K562 (cell line): ENCODE measurements around the gene KDM2B. TPM values are rescaled to one million over a fixed set of nuclear protein-coding genes. Genes with fewer than 3 reads are reported as not detected.
A peak's percentile ranks its signal among the peaks of the same experiment; 100 is the strongest.

Experiments used
- CBX1 ChIP-seq: sonication (generic); IDR thresholded peaks from 2 replicates; pipeline ENCODE4 v1.6.1; 2016; ENCODE audit warnings: antibody characterized with exemption, low read depth, mild to moderate bottlenecking
- ETS2 ChIP-seq: IDR thresholded peaks from 2 replicates; pipeline ENCODE4 v1.6.1; 2016; ENCODE audit warnings: borderline replicate concordance, missing genetic modification characterization, mild to moderate bottlenecking, moderate library complexity, missing compliant biosample characterization; ENCODE audit not compliant: poor library complexity, severe bottlenecking
- HDAC1 ChIP-seq, 2 experiments: fragments of 450-650 bp; IDR thresholded peaks; 2 replicates each; pipeline ENCODE4 v1.6.1; 2016 to 2017; ENCODE audit warnings: inconsistent platforms in 1 of 2, mild to moderate bottlenecking in 1 of 2, moderate library complexity in 1 of 2
- HMBOX1 ChIP-seq: sonication (generic); IDR thresholded peaks from 2 replicates; pipeline ENCODE4 v1.6.1; 2016
- MAZ ChIP-seq, 2 experiments: fragments of 450-650 bp in 1 of 2; sonication (generic) in 1 of 2; formaldehyde crosslinking; IDR thresholded peaks in 1 of 2; conservative IDR thresholded peaks in 1 of 2; 2 replicates each; pipeline versions ENCODE4 v1.4.0 to v1.5.0; 2020; ENCODE audit warnings: mild to moderate bottlenecking in 1 of 2, missing genetic modification reagents in 1 of 2
- MXD1 ChIP-seq: fragments of 250-450 bp; sonication (Bioruptor Pico); IDR thresholded peaks from 2 replicates; pipeline ENCODE4 v1.8.0; 2021; ENCODE audit warnings: borderline replicate concordance, mild to moderate bottlenecking, moderate library complexity; ENCODE audit not compliant: poor library complexity, severe bottlenecking
- NR2C2 ChIP-seq, 2 experiments: fragments of 200-800 bp in 1 of 2; sonication (Bioruptor generic) in 1 of 2; sonication (generic) in 1 of 2; formaldehyde crosslinking in 1 of 2; IDR thresholded peaks; 2 replicates each; pipeline versions ENCODE4 v1.6.1 to v1.8.0; 2016 to 2022; ENCODE audit warnings: mild to moderate bottlenecking in 1 of 2, missing compliant biosample characterization in 1 of 2, missing genetic modification characterization in 1 of 2, missing genetic modification reagents in 1 of 2
- POLR2B ChIP-seq: fragments of 450-650 bp; IDR thresholded peaks from 2 replicates; pipeline ENCODE4 v1.6.1; 2018; ENCODE audit warnings: low read depth; ENCODE audit not compliant: partially characterized antibody
- SIN3A ChIP-seq, 2 experiments: fragments of 150-350 bp in 1 of 2; IDR thresholded peaks; 2 replicates each; pipeline ENCODE4 v1.6.1; 2011 to 2016; ENCODE audit warnings: borderline replicate concordance in 2 of 2, low read depth in 2 of 2, low read length in 2 of 2, mild to moderate bottlenecking in 2 of 2, moderate library complexity in 2 of 2; ENCODE audit not compliant: control insufficient read depth in 1 of 2
- SMAD2 ChIP-seq: fragments of 150-350 bp; IDR thresholded peaks from 2 replicates; pipeline ENCODE4 v1.6.1; 2014; ENCODE audit warnings: low read depth, mild to moderate bottlenecking, low read length
- SP2 ChIP-seq: IDR thresholded peaks from 2 replicates; pipeline ENCODE4 v1.6.1; 2011; ENCODE audit warnings: mild to moderate bottlenecking, low read depth, low read length, moderate library complexity; ENCODE audit not compliant: poor library complexity, severe bottlenecking; ENCODE audit errors: extremely low read depth
- ZBTB43 ChIP-seq: sonication (generic); formaldehyde crosslinking; IDR thresholded peaks from 2 replicates; pipeline ENCODE4 v1.8.0; 2023; ENCODE audit warnings: mild to moderate bottlenecking, missing genetic modification reagents
- ZKSCAN1 ChIP-seq: fragments of 150-350 bp; IDR thresholded peaks from 2 replicates; pipeline ENCODE4 v1.6.1; 2016; ENCODE audit warnings: low read depth, low read length
- ZNF133 ChIP-seq: fragments of 250-450 bp; sonication (Bioruptor Pico); IDR thresholded peaks from 2 replicates; pipeline ENCODE4 v1.4.0; 2020; ENCODE audit warnings: mild to moderate bottlenecking
- ZNF644 ChIP-seq: fragments of 200-800 bp; sonication (Bioruptor generic); IDR thresholded peaks from 2 replicates; pipeline ENCODE4 v1.6.1; 2016; ENCODE audit warnings: low read depth, missing genetic modification characterization, missing compliant biosample characterization
- ZNF668 ChIP-seq: fragments of 250-450 bp; sonication (Bioruptor Pico); IDR thresholded peaks from 2 replicates; pipeline ENCODE4 v1.8.0; 2022; ENCODE audit warnings: mild to moderate bottlenecking, inconsistent platforms
- polyA plus RNA-seq, 8 experiments: library from polyadenylated mRNA; depleted of rRNA in 4 of 8; stranded (reverse) in 5 of 8; unstranded in 3 of 8; fragments of >200 nt; fragmentation: Nextera tagmentation in 2 of 8; fragmentation: Illumina TruSeq in 1 of 8; extraction: Ambion mirVana in 2 of 8; extraction: Trizol in 1 of 8; gene quantifications; 2 replicates each; pipeline versions ENCODE4 v1.2.1 to v1.2.3, GENCODE V29; 2011 to 2014; ENCODE audit warnings: inconsistent platforms in 1 of 8, missing spikeins in 1 of 8
- total RNA-seq, 7 experiments: library from RNA; depleted of rRNA in 6 of 7; stranded (reverse); fragments of >200 nt in 6 of 7; fragmentation: Illumina TruSeq in 2 of 7; extraction: Trizol in 2 of 7; gene quantifications; 2 replicates each; pipeline versions ENCODE4 v1.2.1 to v1.2.3, GENCODE V29; 2011 to 2021; ENCODE audit warnings: low replicate concordance in 1 of 7
- TF ChIP-seq, protein P1 (sequence below), 2 experiments: fragments of 450-650 bp; IDR thresholded peaks; 2 replicates each; pipeline ENCODE4 v1.6.1; 2016

Gene KDM2B
- total and polyA plus RNA-seq, 9 of the 15 experiments (the other 6 are each of a cell fraction or from before 2014, with no cell fraction given): 7.4 to 50.5 (median 22.5) TPM

DNA sequence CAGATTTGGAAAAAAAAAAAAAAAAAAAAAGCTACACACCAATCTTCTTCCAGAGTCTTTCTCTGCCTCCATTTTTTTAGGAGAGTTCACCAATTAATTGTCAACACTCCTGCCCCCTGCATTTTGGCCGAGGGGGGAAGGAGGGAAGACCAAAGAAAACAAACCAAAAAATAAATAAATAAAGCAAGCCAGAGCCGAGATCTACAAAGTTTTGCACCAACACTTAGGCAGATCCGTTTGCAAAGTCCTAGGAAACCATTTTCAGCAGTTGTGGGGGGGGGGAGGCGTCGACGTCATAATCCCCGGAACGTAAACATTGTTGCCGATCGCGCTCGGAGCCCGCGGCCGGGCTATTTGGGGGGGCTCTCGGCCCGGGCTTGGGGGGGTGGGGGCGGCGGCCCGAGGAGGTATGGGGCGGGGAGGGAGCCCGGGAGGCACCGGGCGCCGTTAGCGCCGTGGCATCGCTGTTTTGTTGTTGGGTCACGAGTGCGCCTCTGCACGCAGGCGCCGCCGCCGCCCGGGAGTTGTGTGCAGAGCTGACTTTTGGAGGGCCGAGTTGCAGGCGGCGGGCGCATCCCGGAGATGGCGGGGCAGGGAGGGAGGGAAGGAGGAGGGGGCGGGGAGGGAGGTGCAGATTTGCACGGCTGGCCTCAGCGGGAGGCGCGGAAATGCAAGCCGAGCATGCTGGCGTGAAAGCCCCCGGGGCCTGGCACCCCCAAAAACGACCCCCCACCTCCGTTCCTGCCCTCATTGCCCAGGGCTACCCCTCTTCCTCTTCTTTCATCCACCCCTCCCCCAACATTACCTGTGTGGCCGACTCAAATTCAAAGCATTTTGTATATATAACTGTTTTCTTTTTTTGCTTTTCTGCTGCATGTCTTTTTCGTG, 598 bp downstream of the KDM2B start (continued):
- TF ChIP-seq ZNF644 (tag) (no peak), ETS2 (tag) (no peak), SMAD2 (no peak), HMBOX1 (no peak), ZNF668 (no peak), SIN3A (IDR thresholded peaks at IDR 0.05; ENCODE audit: borderline replicate concordance in 2 of 2, control insufficient read depth in 1 of 2, low read depth in 2 of 2, low read length in 2 of 2) (no peak), ZNF133 (CRISPR knock-in tag) (no peak), HDAC1 (IDR thresholded peaks at IDR 0.05) (no peak), SP2 (no peak), MAZ (CRISPR knock-in tag; conservative IDR thresholded peaks at IDR 0.05 in 1 of 2, IDR thresholded peaks at IDR 0.05 in 1 of 2) (peak in 1 of 2 experiments; percentile 67; a peak in 2 of 4 replicates), CBX1 (no peak), ZKSCAN1 (0 out of 2 replicates have a peak, but pooled peaks have one; percentile 8), NR2C2 (CRISPR knock-in tag; IDR thresholded peaks at IDR 0.05) (no peak), NR2C2 (tag; IDR thresholded peaks at IDR 0.05) (peak; percentile 45; the same call in 1 of the 2 replicates), MXD1 (CRISPR knock-in tag) (no peak), ZBTB43 (no peak), POLR2B (peak; percentile 11)
- TF ChIP-seq, protein P1, sequence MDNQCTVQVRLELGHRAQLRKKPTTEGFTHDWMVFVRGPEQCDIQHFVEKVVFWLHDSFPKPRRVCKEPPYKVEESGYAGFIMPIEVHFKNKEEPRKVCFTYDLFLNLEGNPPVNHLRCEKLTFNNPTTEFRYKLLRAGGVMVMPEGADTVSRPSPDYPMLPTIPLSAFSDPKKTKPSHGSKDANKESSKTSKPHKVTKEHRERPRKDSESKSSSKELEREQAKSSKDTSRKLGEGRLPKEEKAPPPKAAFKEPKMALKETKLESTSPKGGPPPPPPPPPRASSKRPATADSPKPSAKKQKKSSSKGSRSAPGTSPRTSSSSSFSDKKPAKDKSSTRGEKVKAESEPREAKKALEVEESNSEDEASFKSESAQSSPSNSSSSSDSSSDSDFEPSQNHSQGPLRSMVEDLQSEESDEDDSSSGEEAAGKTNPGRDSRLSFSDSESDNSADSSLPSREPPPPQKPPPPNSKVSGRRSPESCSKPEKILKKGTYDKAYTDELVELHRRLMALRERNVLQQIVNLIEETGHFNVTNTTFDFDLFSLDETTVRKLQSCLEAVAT (IDR thresholded peaks at IDR 0.05): 0 out of 4 replicates have a peak, but pooled peaks of 1 of the 2 experiments have one; percentile 33
